ENCODE data around the gene ITGB3.

ITGB3 gene

GRCh38 chr17:47270946-47271705 lies 17.5 kb downstream of the ITGB3 start:
- H3K4me3 ChIP-seq (ENCODE audit: low read depth, low read length), result no peak overlapping the region
- TF ChIP-seq, protein P1, sequence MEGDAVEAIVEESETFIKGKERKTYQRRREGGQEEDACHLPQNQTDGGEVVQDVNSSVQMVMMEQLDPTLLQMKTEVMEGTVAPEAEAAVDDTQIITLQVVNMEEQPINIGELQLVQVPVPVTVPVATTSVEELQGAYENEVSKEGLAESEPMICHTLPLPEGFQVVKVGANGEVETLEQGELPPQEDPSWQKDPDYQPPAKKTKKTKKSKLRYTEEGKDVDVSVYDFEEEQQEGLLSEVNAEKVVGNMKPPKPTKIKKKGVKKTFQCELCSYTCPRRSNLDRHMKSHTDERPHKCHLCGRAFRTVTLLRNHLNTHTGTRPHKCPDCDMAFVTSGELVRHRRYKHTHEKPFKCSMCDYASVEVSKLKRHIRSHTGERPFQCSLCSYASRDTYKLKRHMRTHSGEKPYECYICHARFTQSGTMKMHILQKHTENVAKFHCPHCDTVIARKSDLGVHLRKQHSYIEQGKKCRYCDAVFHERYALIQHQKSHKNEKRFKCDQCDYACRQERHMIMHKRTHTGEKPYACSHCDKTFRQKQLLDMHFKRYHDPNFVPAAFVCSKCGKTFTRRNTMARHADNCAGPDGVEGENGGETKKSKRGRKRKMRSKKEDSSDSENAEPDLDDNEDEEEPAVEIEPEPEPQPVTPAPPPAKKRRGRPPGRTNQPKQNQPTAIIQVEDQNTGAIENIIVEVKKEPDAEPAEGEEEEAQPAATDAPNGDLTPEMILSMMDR (IDR thresholded peaks at IDR 0.05; ENCODE audit: borderline replicate concordance, insufficient read depth, low read depth, low read length), result no peak

GRCh38 chr17:47272491-47272890 lies 18.9 kb downstream of the ITGB3 start:
- no peak overlapping the region for H3K4me3 ChIP-seq (ENCODE audit: low read depth, low read length)
- TF ChIP-seq, protein P1 (IDR thresholded peaks at IDR 0.05; ENCODE audit: borderline replicate concordance, insufficient read depth, low read depth, low read length), result no peak

DNA sequence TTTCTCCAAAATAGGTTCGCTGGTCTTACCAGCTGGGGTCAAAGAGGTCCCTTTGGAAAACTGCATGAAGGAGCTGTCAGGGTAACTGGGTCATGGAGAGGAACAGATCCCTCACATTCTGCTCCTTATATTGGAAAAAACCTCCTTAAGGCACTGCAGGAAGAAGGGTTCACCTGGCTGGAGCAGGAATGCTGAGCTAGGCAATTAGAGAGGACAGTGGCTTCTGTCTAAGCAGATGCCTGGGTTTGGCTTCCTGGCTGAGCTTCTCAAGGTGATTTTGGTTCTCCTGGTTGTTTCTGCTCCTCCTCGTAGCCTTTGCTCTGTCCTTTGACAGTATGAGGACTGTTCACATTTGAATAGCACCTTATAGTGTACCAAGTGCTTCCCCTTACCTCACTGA lies 19.6 kb downstream of the ITGB3 start:
- TF ChIP-seq, protein P1 (IDR thresholded peaks at IDR 0.05; ENCODE audit: borderline replicate concordance, insufficient read depth, low read depth, low read length), result no peak
- no peak overlapping the region for H3K4me3 ChIP-seq (ENCODE audit: low read depth, low read length)

DNA sequence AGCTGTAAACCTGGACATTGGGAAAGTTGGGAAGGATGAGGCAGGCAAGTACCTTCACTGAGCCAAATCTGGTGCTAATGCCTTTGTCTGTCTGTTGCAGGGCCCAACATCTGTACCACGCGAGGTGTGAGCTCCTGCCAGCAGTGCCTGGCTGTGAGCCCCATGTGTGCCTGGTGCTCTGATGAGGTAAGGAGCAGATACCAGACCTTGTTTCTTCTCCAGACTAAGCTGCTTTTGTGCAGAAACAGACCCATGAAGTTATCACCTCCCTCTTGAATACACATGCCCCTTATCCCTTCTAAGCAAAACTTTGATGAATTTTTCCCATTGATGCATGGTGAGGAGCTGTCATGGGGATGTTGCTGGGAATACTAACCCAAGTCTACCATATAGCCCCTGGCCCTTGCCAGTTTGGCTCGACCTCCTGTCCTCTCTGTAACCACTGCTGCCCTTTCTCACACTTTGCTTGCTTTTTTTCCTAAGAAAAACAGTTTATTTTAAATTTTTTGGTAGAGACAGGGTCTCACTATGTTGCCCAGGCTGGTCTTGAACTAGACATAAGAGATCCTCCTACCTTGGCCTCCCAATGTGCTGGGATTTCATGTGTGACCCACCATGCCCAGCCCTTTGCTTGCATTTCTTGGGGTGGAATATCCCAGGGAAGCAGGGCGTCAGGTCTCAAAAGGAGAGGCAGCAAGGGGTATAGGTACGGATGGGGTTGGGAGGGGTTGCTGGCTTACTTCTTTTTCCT lies 20.9 kb downstream of the ITGB3 start:
- TF ChIP-seq, protein P1 (IDR thresholded peaks at IDR 0.05; ENCODE audit: borderline replicate concordance, insufficient read depth, low read depth, low read length), result no peak
- no peak overlapping the region for H3K4me3 ChIP-seq (ENCODE audit: low read depth, low read length)

GRCh38 chr17:47275245-47275984 lies 21.8 kb downstream of the ITGB3 start:
- TF ChIP-seq, protein P1 (IDR thresholded peaks at IDR 0.05; ENCODE audit: borderline replicate concordance, insufficient read depth, low read depth, low read length), result no peak
- H3K4me3 ChIP-seq (ENCODE audit: low read depth, low read length), result no peak overlapping the region

GRCh38 chr17:47276444-47276843 lies 22.8 kb downstream of the ITGB3 start:
- TF ChIP-seq, protein P1 (IDR thresholded peaks at IDR 0.05; ENCODE audit: borderline replicate concordance, insufficient read depth, low read depth, low read length), result no peak
- H3K4me3 ChIP-seq (ENCODE audit: low read depth, low read length), result no peak overlapping the region
